Esophagus muscularis mucosa (tissue), 3 donors: ENCODE measurements around the gene KCNJ12.
"Not testable (repeated sequence)": the region's sequence is repeated elsewhere in the genome, so short reads cannot be mapped to it uniquely, and the experiment has no call there.

Source experiments
- CTCF ChIP-seq, 3 experiments: fragments of 200-600 bp in 2 of 3; fragments of 450-650 bp in 1 of 3; sonication (generic) in 2 of 3; IDR thresholded peaks; one replicate each; pipeline ENCODE4 v1.5.1; 2017 to 2019; ENCODE audit warnings: antibody characterized with exemption in 3 of 3, mild to moderate bottlenecking in 2 of 3, moderate library complexity in 1 of 3
- POLR2A ChIP-seq: fragments of 450-650 bp; IDR thresholded peaks from one replicate; pipeline ENCODE4 v1.6.1; 2017; ENCODE audit warnings: antibody characterized with exemption, moderate library complexity, mild to moderate bottlenecking, low read depth

GRCh38 chr17:21406616-21407404 is 30.7 kb downstream of the KCNJ12 start:
- not testable (repeated sequence) for TF ChIP-seq CTCF (IDR thresholded peaks at IDR 0.05); POLR2A
